GM12872 (cell line): ENCODE data around the gene ELANE.
A peak's percentile ranks its signal among the peaks of the same experiment; 100 is the strongest.

ENCODE experiments used
- TF ChIP-seq, protein P1 (sequence below): IDR thresholded peaks from 3 replicates; pipeline ENCODE4 v1.5.1; 2011; ENCODE audit warnings: low read depth, mild to moderate bottlenecking, low read length, moderate library complexity; ENCODE audit not compliant: insufficient read depth

The ELANE gene

DNA sequence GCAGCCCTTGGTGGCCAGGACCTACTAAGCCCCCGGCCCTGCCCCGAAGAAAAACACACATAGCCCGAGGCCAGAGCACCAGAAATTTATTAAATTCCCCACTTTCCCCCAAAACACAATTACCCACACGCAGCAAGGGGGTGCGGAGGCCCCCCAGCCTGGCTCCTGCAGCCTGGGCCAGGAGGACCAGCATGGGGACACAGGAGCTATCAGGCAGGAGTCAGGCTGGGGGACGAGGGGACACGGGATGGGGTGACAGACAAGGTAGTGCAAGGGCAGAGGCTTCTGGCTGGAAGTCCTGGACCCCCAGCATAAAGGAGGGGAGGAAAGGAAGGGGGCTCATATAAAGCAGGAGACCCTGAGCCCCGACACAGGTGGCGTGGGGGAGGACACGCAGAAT is 44.3 kb downstream of the ELANE start:
- TF ChIP-seq, protein P1, sequence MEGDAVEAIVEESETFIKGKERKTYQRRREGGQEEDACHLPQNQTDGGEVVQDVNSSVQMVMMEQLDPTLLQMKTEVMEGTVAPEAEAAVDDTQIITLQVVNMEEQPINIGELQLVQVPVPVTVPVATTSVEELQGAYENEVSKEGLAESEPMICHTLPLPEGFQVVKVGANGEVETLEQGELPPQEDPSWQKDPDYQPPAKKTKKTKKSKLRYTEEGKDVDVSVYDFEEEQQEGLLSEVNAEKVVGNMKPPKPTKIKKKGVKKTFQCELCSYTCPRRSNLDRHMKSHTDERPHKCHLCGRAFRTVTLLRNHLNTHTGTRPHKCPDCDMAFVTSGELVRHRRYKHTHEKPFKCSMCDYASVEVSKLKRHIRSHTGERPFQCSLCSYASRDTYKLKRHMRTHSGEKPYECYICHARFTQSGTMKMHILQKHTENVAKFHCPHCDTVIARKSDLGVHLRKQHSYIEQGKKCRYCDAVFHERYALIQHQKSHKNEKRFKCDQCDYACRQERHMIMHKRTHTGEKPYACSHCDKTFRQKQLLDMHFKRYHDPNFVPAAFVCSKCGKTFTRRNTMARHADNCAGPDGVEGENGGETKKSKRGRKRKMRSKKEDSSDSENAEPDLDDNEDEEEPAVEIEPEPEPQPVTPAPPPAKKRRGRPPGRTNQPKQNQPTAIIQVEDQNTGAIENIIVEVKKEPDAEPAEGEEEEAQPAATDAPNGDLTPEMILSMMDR, result no peak

- TF ChIP-seq, protein P1, result no peak
These were observed 44.9 kb downstream of the ELANE start for GRCh38 chr19:896999-897398.

GRCh38 chr19:897442-898039 is 45.4 kb downstream of the ELANE start:
- TF ChIP-seq, protein P1, result 0 out of 3 replicates have a peak, but pooled peaks have one; percentile 25

DNA sequence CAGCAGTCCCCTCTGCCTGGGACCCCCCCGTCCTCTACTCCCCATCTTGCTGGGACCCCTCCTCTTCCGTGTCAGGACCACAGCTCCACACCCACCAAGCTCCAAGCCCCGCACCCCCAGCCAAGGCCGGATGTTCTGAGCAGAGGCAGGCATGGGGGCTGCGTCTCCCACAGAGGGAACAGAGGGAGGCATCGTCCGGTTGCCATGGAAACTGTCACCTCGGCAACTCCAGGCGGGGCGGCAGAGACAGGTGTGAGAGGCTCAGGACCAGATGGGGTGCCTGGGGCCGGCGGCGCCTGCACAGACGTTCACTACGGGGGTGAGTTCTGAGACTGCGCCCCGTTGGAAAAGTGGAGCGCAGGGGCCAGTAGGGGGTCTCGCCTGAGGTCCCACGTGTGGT is 46.6 kb downstream of the ELANE start:
- TF ChIP-seq, protein P1, result no peak

- TF ChIP-seq, protein P1, result no peak
These were observed 47.4 kb downstream of the ELANE start for GRCh38 chr19:899336-900042.

GRCh38 chr19:900043-900301 is 47.9 kb downstream of the ELANE start:
- TF ChIP-seq, protein P1, result no peak

GRCh38 chr19:900302-901111 is 48.4 kb downstream of the ELANE start:
- TF ChIP-seq, protein P1, result no peak
